G401.6 (cell line): ENCODE measurements around the gene CFHR5.
"Not testable (repeated sequence)": the region's sequence is repeated elsewhere in the genome, so short reads cannot be mapped to it uniquely, and the experiment has no call there.

Experiments
- FAIRE-seq: peaks from 2 replicates; lab custom pipeline; 2012; peaks lifted over from hg19 to GRCh38; lab: Jason Lieb, UNC

Gene CFHR5

DNA sequence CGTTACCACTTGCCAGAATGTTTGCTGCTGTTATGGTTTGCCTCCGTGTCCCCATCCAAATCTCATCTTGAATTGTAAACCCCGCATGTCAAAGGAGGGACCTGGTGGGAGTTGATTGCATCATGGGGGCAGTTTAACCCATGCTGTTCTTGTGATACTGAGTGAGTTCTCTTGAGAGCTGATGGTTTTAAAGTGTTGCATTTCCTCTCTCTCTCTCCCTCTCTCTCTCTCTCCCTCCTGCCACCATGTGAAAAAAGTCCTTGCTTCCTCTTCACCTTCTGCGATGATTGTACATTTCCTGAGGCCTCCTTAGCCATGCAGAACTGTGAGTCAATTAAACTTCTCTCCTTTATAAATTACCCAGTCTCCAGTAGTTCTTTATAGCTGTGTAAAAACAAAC lies 44.4 kb downstream of the CFHR5 start:
- no peak for FAIRE-seq

DNA sequence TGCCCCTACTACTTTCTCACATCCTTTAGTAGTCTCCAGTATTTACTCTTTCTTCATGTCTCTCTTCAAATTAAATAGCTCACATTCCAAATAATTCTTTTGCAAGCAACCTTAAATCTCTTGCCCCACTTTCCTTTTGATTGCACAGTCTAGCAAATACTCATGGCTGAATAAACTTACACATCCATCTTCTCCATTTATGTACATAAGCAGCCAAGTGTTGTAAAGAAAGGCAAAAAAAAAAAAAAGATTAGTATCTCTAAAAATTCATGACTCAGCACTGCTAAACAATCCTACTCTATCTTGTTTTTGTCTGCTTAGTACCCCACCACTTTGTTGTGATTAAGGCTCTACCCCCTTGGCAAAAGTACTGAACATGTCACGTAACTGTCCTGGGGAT lies 47.1 kb downstream of the CFHR5 start:
- no peak for FAIRE-seq

DNA sequence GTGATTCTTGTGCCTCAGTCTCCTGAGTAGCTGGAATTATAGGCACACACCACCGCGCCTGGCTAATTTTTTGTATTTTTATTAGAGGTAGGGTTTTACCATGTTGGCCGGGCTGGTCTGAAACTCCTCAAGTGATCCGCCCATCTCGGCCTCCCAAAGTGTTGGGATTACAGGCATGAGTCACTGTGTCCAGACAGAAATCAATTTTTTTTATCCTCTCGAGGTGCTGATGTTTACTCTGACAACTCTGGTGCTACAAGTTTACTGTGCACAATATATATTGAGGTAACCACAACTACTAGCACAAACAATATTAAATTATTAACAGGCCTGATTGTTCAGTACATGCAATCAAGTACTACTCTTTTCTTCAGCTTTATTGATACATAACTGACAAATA lies 50.0 kb downstream of the CFHR5 start:
- no peak for FAIRE-seq

DNA sequence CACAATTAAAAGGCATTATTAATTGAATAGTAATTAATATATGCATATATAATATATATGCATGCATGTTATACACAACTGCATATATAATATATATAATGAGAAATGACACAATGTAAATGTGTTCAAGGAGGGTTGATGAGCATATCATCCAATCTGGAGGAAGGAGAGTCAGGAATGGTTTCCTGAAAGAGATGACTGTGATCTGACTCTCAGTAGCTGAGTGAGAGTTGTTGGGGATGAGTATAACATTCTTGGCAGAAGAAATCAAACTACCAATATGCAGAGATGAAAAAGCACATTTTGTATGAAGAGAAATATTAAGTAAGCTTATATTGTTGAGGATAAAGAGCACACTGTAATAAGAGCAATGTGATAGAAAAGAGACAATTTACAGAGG lies 52.4 kb downstream of the CFHR5 start:
- FAIRE-seq: no peak

DNA sequence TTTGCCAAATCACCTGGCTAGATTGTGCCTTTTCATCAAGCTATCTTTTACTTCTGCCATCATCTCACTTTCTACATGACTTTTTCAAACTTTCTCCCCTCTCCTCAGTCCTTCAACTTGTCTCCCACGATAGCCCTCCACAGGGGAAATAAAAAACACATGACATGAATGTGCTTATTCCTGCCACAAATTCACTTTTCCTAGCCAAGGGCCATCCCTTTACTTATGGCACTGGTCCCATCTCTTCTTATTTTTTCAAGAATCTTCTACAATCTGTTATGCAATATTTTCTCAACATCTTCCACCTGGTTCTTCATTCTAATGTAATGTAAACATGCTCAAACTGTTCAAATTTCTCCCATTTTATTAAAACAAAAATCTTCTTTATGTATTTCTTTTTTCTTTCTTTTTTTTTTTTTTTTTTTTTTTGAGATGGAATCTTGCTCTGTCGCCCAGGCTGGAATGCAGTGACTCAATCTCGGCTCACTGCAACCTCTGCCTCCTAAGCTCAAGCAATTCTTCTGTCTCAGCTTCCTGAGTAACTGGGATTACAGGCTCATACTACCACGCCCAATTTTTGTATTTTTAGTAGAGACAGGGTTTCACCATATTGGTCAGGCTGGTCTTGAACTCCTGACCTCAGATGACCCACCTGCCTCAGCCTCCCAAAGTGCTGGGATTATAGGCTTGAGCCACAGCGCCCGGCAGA lies 57.4 kb downstream of the CFHR5 start:
- FAIRE-seq: not testable (repeated sequence)

DNA sequence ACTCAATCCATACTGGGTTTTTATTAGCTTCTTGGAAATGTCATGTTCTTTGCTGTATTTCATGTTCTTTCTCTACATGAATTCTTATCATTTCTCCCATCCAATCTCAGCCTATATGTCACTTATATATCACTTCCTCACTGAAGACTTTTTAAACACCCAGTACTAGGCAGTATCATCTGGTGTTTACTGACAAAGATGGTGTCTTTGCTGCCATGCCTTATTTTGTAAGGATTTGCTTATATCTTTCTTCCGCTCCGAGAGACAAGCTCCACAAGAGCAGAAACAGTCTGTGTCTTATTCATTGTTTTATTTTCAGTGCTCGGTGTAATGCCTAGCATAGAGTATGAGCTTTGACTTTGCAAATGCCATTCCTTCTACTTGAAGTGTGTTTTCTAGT lies 59.5 kb downstream of the CFHR5 start:
- no peak for FAIRE-seq

DNA sequence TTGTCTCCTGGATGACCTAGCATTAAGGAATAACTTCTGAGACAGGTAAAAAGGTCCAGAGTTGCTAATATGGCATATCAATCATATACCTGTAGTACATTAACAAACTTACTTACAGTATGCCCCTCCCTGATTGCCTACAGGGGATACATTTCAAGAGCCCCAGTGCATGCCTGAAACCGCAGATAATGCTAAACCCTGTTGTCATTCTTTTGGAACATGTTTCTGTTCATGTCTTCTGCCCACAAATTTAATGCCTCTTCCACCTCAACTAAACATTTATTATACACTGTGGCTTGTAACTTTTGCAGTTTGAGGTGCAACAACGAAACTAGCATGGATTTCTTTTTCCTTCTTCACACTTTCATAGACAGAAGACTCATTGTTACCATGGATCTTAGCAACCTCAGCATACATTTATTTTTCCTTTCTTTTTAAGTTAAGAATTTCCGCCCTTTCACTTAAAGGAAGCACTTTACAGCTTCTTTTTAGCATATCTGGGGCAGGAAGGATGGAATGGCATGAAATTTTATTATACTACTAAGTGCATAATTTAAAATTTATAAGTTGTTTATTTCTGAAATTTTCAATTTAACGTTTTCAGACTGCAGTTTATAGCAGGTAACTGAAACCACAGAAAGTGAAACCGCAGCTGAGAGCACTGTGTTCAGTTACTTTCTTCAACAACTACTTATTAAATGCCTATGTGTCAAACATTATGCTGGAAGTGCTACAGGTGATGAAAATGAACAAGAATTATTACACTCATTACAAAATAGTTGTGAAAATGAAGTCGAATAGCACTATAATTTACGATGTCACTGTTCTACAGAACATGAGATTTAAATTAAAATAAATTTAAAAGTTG lies 64.4 kb downstream of the CFHR5 start:
- no peak for FAIRE-seq

DNA sequence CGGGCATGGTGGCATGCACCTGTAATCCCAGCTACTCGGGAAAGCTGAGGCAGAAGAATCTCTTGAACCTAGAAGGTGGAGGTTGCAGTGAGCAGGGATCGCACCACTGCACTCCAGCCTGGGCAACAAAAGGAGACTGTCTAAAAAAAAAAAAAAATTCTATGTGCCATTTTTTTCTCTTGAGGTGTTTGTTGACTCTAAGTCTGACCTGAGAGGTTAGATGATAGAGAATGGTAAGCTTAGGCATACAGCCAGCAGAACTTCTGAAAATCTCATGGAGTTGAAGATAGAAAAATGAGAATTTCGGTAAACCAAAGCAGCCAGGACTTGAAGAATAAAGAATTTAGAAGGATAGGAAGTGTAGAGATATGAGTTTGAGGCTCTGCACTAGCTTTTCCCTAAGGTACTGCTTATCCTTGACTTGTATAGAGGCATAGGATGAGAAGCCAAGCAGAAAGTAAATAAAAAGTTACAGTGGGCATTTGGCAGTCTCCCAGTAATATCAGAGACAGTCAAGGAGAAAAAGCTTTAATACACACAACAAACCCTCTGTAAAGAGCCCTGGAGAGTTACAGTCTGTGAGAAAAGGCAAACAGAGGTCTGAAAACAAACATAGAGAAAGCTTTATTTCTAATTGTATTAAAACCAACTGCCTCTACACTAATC lies 65.5 kb downstream of the CFHR5 start:
- no peak for FAIRE-seq

DNA sequence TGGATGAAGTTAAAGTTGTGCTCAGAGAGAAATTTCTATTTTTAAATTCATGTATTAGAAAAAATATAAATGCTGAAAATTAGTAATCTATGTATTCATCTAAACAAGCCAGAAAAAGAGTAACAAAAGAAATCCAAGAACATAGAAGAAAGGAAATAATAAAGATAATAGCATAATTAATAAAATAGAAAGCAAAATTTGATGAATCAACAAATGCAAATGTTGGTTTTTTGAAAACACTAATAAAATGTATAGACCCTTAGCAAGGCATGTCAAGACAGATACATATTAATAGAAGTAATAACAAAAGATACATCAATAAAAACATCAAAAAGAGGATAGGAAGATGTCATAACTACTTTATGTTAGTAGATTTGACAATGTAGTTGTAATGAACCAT lies 71.7 kb downstream of the CFHR5 start:
- peak; percentile 17 for FAIRE-seq
